Activated CD8-positive, alpha-beta T cell treated with anti-CD3 and anti-CD28 coated beads, Interleukin-2, amount 10 ng/mL, durations not matched to agents 7 days and 5 days (primary cell): ENCODE results near the gene CBX5. TPM values are rescaled to one million over a fixed set of nuclear protein-coding genes. Genes with fewer than 3 reads are reported as not detected.
A peak's percentile ranks its signal among the peaks of the same experiment; 100 is the strongest.
"Not testable (repeated sequence)": the region's sequence is repeated elsewhere in the genome, so short reads cannot be mapped to it uniquely, and the experiment has no call there.

ENCODE experiments used
- ATAC-seq: fragments of 150-1000 bp; cut with Tn5 transposase; one replicate; pipeline ENCODE4 v1.10.0; 2021; ENCODE audit warnings: moderate library complexity
- CTCF ChIA-PET: fragments of 350-600 bp; sonication (Branson Sonifier 250); formaldehyde crosslinking; loops from one replicate; lab custom pipeline; 2021; ENCODE audit warnings: antibody characterized with exemption; lab: Charles Lee
- POLR2A ChIA-PET: fragments of 350-600 bp; sonication (Branson Sonifier 250); formaldehyde crosslinking; loops from one replicate; lab custom pipeline; 2021; ENCODE audit warnings: antibody characterized with exemption; lab: Charles Lee
- DNase-seq: peaks from one replicate; pipeline ENCODE4 v3.0.0-alpha.2; 2020
- H3K27ac Mint-ChIP-seq: one replicate; pipeline ENCODE4 v1.8.0; 2021; ENCODE audit warnings: mild to moderate bottlenecking, mixed read lengths
- H3K27me3 Mint-ChIP-seq: one replicate; pipeline ENCODE4 v1.8.0; 2021; ENCODE audit warnings: low read depth, mixed read lengths
- H3K36me3 Mint-ChIP-seq: one replicate; pipeline ENCODE4 v1.8.0; 2021; ENCODE audit warnings: low read depth, mixed read lengths
- H3K4me1 Mint-ChIP-seq: one replicate; pipeline ENCODE4 v1.8.0; 2021; ENCODE audit warnings: low read depth, mixed read lengths
- H3K4me3 Mint-ChIP-seq: one replicate; pipeline ENCODE4 v1.8.0; 2021; ENCODE audit warnings: mild to moderate bottlenecking, mixed read lengths
- H3K9me3 Mint-ChIP-seq: one replicate; pipeline ENCODE4 v1.8.0; 2022; ENCODE audit warnings: mixed read lengths; ENCODE audit not compliant: insufficient read depth
- total RNA-seq, 2 experiments: library from RNA; stranded (reverse); gene quantifications; one replicate each; pipeline ENCODE4 v1.2.3, GENCODE V29; 2021

The CBX5 gene
- 100 to 1,000 TPM; 145 to 148 TPM for total RNA-seq

DNA sequence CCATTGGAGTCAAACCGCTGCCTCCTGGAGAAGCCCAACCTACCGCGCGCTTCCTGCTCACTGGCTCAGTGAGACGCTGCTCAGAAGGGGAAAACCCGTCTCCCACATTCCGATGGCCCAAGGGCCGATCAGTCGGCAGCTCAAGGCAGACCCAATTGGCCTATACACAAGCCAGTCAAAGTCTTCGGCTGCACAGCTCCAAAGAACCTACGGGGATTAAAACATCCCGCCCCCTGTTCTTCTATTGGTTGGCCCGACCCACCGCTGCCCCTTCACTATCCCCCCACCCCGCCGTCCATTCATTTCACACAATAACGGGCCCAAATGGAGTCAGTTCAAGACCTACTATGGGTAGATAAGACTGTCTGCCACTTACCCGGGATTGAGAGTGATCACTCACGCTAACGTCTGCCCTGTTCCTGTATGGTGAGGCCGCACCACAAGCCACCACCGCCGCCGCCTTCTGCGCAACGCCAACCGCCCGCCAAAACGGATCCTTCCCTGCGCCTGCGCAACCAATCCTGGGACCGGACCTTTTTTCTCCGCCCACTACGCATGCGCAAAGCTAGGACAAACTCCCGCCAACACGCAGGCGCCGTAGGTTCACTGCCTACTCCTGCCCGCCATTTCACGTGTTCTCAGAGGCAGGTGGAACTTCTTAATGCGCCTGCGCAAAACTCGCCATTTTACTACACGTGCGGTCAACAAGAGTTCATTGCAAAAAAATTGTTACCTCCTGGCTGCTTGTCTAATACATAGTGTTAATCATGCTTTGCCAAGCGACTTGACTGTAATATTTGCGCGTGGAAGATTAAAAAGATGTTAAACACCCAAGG lies at the start of gene CBX5:
TSS of gene CBX5 (minus strand) at position 491 of the 836 bp plus-strand sequence. CDS start 22,472 bp downstream, outside the sequence.
- DNase-seq (peak; percentile 100), ATAC-seq (peak; percentile 77)
- no peak within 1 kb of the TSS for H3K27ac Mint-ChIP-seq
- ChIA-PET POLR2A (interaction anchor here (0.7 to 3.1 kb wide), 29 partner anchors 8 to 1824 kb away, joined by 3 to 40 read pairs (median 4); partner anchors contain the start of genes COPZ1, NCKAP1L and ZNF385A), CTCF (interaction anchor here (0.5 to 4.3 kb wide), 11 partner anchors 13 to 124 kb away, joined by 3 to 36 read pairs (median 7); partner anchors contain the start of gene COPZ1)
- H3K9me3 Mint-ChIP-seq, result no peaks in the 10 kb centered on the region
- H3K4me1 Mint-ChIP-seq, result peaks cover 49% of the 10 kb centered on the region
- H3K4me3 Mint-ChIP-seq, result no peak within 1 kb of the TSS
- no peaks in the 10 kb centered on the region for H3K27me3 Mint-ChIP-seq
- H3K36me3 Mint-ChIP-seq, result peaks cover 23% of the 10 kb centered on the region

DNA sequence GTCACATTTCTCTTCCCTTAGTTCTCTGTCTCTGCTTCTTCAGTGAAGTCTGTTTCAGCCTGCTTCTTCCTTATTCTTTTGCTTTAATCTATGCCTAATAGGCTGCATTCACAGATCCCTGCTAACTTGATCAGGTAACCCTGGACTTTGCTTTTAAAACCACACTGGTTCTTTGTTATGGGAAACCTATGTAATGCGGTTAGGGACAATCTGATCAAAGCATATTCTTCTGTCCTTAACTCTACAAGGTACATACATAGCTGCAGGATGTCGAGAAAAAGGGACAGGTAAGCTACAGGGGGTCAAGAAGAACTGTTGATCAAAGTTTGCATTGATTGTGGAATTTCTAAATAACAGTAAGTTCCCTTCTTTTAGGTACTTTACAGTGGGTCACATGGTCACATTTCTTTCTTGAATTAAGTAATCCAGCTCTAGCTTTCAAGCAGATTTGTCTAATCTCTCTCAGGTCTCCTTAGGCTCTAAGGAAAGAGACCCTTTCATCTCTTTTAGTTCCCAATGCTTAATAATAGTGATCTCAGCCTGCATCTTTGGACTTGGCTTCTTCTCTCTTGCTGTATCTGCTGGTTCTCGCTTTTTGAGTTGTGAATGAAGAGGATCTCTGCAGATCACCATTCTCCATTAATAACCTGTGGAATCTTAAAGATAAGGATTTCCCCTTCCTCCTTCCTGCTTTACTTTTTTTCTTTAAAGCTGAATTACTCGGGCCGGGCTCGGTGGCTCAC lies 48.8 kb upstream of the CBX5 start:
- peak overlapping the region; percentile 41 for H3K27ac Mint-ChIP-seq
- CTCF ChIA-PET, result interaction anchor here (1.0 to 2.1 kb wide), 7 partner anchors 8 to 96 kb away, joined by 3 to 9 read pairs (median 3); no protein-coding TSS in a partner anchor
- H3K4me1 Mint-ChIP-seq, result peaks cover 61% of the 10 kb centered on the region
- DNase-seq, result no peak
- H3K4me3 Mint-ChIP-seq, result no peak overlapping the region
- POLR2A ChIA-PET, result interaction anchor here (0.6 kb wide), 1 partner anchor 48 kb away, joined by 5 read pairs; the partner anchor contains the start of gene HNRNPA1
- H3K36me3 Mint-ChIP-seq, result peaks cover 16% of the 10 kb centered on the region
- no peaks in the 10 kb centered on the region for H3K9me3 Mint-ChIP-seq
- H3K27me3 Mint-ChIP-seq, result no peaks in the 10 kb centered on the region
- ATAC-seq, result no peak

DNA sequence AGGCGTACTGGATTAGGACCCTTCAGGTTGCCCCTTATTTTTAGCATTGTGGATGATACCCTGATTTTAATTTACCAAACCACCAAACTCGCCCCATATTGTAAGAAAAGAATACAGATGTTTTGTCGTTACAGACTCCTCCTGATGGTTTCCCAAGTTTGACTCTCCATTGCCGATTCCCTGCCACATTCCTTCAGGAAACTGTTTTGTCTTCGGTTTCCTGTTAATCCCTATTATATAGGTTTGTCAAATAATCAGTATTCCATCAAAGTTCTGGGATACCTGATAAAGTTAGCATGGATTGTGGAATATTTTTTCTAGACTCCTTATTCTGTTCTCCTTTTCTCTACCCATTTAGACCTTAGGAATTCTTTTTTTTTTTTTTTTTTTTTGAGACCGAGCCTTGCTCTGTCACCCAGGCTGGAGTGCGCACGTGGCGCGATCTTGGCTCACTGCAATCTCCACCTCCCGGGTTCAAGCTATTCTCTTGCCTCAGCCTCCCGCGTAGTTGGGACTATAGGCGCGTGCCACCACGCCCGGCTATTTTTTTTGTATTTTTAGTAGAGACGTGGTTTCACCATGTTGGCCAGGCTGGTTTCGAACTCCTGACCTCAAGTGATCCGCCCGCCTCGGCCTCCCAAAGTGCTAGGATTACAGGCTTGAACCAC lies 45.7 kb upstream of the CBX5 start:
- H3K4me1 Mint-ChIP-seq, result peaks cover 44% of the 10 kb centered on the region
- peak overlapping the region; percentile 97 for H3K4me3 Mint-ChIP-seq
- H3K27ac Mint-ChIP-seq, result peak overlapping the region; percentile 92
- not testable (repeated sequence) for ATAC-seq, H3K36me3 Mint-ChIP-seq, H3K27me3 Mint-ChIP-seq, H3K9me3 Mint-ChIP-seq, DNase-seq
- ChIA-PET POLR2A (interaction anchor here (0.8 to 2.4 kb wide), 6 partner anchors 9 to 45 kb away, joined by 3 to 24 read pairs (median 4); partner anchors contain the start of genes CBX5 and HNRNPA1), CTCF (interaction anchor here (0.6 to 4.5 kb wide), 38 partner anchors 10 to 172 kb away, joined by 3 to 105 read pairs (median 6); partner anchors contain the start of genes CBX5, HNRNPA1, NCKAP1L and NFE2)

DNA sequence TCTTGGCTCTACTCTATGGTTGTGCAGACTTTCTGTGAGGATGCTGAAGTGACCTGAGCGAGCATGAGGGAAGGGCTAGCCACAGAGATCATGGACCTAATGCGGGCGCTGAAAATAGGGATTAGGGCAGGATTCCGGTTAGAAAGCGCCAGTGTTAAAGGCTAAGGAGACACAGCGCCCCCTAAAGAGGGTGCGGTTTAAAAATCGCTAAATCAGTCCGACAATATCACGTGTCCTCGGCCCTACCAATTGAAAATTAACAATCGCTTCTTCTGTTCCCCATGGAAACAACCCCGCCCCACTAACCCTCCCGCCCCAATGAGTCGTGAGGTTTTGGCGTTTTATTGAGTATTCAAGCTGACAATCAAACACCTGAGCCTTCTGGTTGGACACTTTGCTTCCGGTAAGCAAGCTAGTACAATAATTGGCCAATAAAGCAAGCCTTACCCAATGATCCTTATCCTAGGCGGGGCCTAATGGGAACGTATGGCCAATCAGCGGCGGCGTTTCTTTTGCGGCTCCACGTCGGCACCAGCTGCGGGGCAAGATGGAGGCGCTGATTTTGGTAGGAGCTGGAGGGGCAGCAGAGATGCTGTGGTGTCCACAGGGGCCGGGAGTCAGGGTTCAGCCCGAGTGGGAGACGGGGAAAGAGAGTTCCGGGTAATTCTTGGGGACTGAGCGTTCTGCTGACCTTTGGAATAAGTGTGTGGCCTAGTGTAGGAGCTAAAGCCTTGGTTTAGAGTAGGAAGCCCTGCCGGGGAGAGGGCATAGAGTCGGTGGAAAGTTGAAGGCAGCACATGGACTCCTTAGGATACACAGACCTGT lies 44.9 kb upstream of the CBX5 start, which contains the start of gene COPZ1:
TSS of gene COPZ1 (plus strand) at position 515 of the 825 bp plus-strand sequence. CDS start at position 548, 33 bp downstream.
- CTCF ChIA-PET, result interaction anchor here (0.6 to 4.5 kb wide), 41 partner anchors 11 to 173 kb away, joined by 3 to 105 read pairs (median 6); partner anchors contain the start of genes CBX5, HNRNPA1, NCKAP1L and NFE2
- Mint-ChIP-seq H3K4me1 (peaks cover 38% of the 10 kb centered on the region), H3K36me3 (peaks cover 8% of the 10 kb centered on the region), H3K27ac (peak within 1 kb of the TSS; percentile 92), H3K4me3 (peak within 1 kb of the TSS; percentile 97), H3K9me3 (no peaks in the 10 kb centered on the region), H3K27me3 (no peaks in the 10 kb centered on the region)
- POLR2A ChIA-PET, result interaction anchor here (0.8 to 2.4 kb wide), 6 partner anchors 9 to 44 kb away, joined by 3 to 24 read pairs (median 4); partner anchors contain the start of genes CBX5 and HNRNPA1
- ATAC-seq, result peak; percentile 99
- peak; percentile 98 for DNase-seq

DNA sequence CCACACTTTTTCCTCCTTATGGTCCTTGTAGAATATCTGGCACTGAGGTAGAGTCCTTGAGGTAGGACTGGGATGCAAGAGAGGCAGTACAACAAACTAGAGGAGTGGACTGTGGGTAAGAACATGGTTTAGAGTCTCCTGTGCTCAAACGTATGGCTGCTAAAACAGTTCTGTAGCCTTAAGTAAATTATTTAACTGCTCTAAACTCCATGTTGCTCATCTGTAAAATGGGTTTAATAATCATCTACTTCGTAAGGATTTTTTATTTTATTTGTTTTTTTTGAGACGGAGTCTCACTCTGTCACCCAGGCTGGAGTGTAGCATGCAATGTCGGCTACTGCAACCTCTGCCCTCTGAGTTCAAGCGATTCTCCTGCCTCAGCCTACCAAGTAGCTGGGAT lies 41.4 kb upstream of the CBX5 start:
- Mint-ChIP-seq H3K27ac (no peak overlapping the region), H3K4me1 (peaks cover 12% of the 10 kb centered on the region), H3K36me3 (peaks cover 6% of the 10 kb centered on the region), H3K9me3 (no peaks in the 10 kb centered on the region), H3K4me3 (no peak overlapping the region), H3K27me3 (peaks cover 2% of the 10 kb centered on the region)
- CTCF ChIA-PET, result interaction anchor here (0.7 to 2.0 kb wide), 5 partner anchors 16 to 69 kb away, joined by 3 to 12 read pairs (median 3); no protein-coding TSS in a partner anchor
- ATAC-seq (no peak), DNase-seq (no peak)
- POLR2A ChIA-PET, result interaction anchor here (2.3 kb wide), 1 partner anchor 38 kb away, joined by 7 read pairs; no protein-coding TSS in a partner anchor

DNA sequence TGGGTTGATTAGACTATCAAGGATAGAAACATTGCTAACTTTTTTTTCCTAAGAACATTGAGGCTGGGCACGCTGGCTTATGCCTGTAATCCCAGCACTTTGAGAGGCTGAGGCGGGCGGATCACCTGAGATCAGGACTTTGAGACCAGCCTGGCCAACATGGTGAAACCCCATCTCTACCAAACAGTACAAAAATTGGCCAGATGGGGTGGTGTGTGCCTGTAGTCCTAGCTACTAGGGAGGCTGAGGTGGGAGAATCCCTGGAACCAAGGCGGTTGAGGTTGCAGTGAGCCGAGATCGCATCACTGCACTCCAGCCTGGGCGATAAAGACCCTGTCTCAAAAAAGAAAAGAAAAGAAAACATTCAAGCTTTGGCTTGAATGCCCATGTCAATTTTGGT lies 32.4 kb upstream of the CBX5 start:
- H3K4me1 Mint-ChIP-seq, H3K27ac Mint-ChIP-seq, H3K36me3 Mint-ChIP-seq, H3K27me3 Mint-ChIP-seq, H3K4me3 Mint-ChIP-seq, H3K9me3 Mint-ChIP-seq, ATAC-seq, DNase-seq: not testable (repeated sequence)
- CTCF ChIA-PET, result interaction anchor here (1.5 kb wide), 1 partner anchor 67 kb away, joined by 7 read pairs; no protein-coding TSS in a partner anchor
- POLR2A ChIA-PET, result interaction anchor here (0.9 kb wide), 1 partner anchor 15 kb away, joined by 3 read pairs; no protein-coding TSS in a partner anchor

DNA sequence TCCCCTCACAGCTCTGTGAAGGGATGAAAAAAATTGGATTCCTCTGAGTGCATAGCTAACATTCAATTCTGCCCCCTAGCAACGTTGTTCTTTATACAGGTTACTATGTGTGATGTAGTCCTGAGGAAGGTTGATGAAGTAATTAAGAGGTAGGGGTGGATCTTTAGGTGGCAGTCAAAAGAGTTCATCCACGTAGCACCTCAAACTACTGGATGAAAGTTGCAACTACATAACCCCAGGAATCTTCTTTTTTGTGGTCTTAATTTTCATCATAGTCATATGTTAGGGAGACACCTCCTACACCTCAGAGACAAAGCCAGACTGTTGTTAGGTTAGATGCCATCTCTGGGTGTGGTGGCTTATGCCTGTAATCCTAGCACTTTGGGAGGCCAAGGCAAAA lies 31.1 kb upstream of the CBX5 start:
- H3K4me3 Mint-ChIP-seq, result no peak overlapping the region
- no peak for ATAC-seq
- DNase-seq, result no peak
- H3K27ac Mint-ChIP-seq, result no peak overlapping the region
- H3K9me3 Mint-ChIP-seq, result no peaks in the 10 kb centered on the region
- peaks cover 3% of the 10 kb centered on the region for H3K27me3 Mint-ChIP-seq
- no peaks in the 10 kb centered on the region for H3K36me3 Mint-ChIP-seq
- CTCF ChIA-PET, result interaction anchor here (2.6 kb wide), 1 partner anchor 13 kb away, joined by 12 read pairs; the partner anchor contains the start of gene COPZ1
- H3K4me1 Mint-ChIP-seq, result peaks cover 12% of the 10 kb centered on the region
- POLR2A ChIA-PET, result no interaction called here

DNA sequence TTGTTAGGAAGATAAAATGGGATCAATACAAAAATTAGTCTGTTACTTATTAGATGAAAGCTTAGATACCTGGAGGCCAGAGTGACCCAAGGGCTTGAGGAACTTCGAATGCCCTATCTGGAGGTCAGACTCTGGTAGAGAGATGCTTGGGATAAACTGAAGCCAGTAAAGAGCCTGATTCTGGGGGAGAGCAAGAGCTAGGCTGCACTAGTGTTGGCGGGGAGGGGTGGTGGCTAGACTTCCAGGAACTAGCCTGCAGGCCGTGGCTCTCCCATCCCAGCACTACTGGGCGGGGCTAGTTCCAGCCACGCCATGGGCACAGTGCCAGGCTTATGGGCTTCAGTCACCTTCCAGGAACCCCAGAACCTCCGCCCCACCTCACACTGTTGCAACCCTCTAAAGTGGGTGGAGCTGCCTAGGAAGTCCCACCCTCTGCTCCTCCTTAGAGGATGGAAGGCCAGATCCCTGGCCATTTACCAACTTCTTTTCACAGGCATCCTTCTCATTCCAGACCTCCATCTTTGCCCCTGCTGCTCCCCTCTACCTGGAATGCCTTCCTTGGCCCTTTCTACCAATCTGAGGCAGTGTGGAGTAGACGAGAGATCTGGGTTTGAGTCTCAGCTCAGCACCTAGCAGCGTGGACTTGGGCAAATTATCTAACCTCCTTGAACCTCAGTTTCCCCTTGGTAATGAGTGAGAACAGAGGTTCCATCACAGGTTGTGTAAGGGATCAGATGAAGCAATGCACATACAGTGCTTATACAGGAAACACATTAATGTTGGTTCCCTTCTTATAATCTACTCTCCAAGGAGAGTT lies 27.2 kb upstream of the CBX5 start:
- H3K27ac Mint-ChIP-seq, result no peak overlapping the region
- ChIA-PET CTCF (interaction anchor here (0.7 to 3.5 kb wide), 9 partner anchors 13 to 92 kb away, joined by 3 to 20 read pairs (median 4); partner anchors contain the start of gene COPZ1), POLR2A (interaction anchor here (0.6 to 1.2 kb wide), 2 partner anchors 21 to 27 kb away, joined by 3 to 6 read pairs; partner anchors contain the start of gene HNRNPA1)
- DNase-seq, result peak; percentile 50
- no peaks in the 10 kb centered on the region for H3K9me3 Mint-ChIP-seq
- ATAC-seq, result peak; percentile 70
- peaks cover 28% of the 10 kb centered on the region for H3K4me1 Mint-ChIP-seq
- H3K27me3 Mint-ChIP-seq, result peaks cover 25% of the 10 kb centered on the region
- no peak overlapping the region for H3K4me3 Mint-ChIP-seq
- H3K36me3 Mint-ChIP-seq, result no peaks in the 10 kb centered on the region

DNA sequence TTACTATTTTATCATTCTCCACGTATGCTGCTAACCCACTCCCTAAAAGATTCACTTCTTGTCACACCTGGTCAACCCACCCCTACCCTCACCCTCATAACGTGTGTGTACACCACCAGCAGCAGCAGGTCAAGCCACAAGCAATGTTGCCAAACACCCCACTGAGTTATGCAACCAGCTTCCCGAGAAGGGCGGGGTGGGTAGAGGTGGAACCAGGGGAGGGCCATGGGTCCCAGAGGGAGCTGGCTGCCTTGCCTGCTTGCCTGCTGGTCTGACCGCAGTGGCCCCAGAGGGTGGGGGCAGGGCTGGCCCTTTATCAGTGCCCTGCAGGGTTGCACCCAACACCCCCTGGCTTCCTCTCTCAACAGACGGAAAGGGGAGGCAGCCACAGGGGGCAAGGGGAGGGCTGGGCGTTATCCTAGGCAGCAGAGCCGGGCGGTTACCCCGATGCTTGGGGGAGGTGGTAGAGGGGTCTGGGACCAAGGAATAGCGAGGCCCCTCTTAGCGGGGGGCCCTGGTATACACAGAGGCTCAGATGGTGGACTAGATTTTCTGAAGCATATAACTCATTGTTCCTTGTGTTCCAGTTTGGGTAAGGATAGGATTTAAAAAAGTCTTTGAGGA lies 24.4 kb upstream of the CBX5 start:
- DNase-seq (peak; percentile 34), ATAC-seq (peak; percentile 43)
- ChIA-PET POLR2A (no interaction called here), CTCF (interaction anchor here (0.6 to 3.5 kb wide), 2 partner anchors 9 to 10 kb away, joined by 4 to 17 read pairs; no protein-coding TSS in a partner anchor)
- Mint-ChIP-seq H3K27me3 (peaks cover 50% of the 10 kb centered on the region), H3K4me1 (peaks cover 44% of the 10 kb centered on the region), H3K36me3 (no peaks in the 10 kb centered on the region), H3K27ac (peak overlapping the region; percentile 20), H3K9me3 (no peaks in the 10 kb centered on the region), H3K4me3 (no peak overlapping the region)
